ENCODE results near the gene RTL1. TPM values are rescaled to one million over a fixed set of nuclear protein-coding genes. Genes with fewer than 3 reads are reported as not detected.
A peak's percentile ranks its signal among the peaks of the same experiment; 100 is the strongest.

Gene RTL1
- total RNA-seq, 1 experiment from 2014 or later = 0.24 TPM

DNA sequence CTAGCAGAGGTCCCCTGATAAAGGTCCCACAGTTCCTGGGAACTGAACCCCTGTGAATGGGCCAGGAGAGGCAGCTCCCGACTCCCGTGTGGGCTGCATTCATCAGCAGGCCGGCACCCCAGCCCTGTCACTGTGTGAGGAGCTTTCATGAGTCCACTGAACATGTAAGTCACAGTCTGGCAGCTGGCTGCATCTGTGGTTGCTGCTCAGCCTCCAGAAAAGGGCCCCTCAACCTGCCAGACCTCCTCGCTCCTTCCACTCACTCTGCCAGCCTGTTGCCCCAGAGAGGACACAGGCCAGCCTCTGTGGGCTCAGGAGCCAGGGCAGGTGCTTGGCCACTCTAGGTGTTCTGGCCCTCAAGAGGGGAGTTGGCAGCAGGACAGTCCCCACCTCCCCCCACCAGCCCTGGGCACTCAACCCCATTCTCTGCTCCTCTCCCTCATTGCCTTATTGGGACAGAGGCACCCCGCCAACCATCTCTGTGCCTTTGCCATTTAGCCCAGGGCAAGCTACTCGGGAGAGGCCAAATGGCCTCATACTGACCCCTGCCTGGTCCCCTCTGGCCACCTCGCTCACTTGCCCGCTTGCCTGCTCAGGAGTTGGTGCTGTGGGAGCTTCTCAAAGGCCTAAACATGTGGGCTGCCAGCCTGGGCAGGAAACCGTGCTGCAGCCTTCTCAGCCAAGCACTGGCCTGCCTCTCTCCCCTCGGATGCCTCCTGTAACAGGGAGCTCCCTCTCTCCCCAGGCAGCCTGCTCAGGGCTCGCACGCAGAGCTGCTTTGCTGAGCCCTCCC, 1.9 kb downstream of the RTL1 start:
- Mint-ChIP-seq H3K36me3 (ENCODE audit: insufficient read depth, unreplicated experiment) (peaks cover 6% of the 10 kb centered on the region), H3K27me3 (ENCODE audit: unreplicated experiment) (no peaks in the 10 kb centered on the region), H3K27ac (ENCODE audit: unreplicated experiment) (no peak overlapping the region), H3K9me3 (ENCODE audit: low read depth, unreplicated experiment) (no peaks in the 10 kb centered on the region), H3K4me3 (ENCODE audit: low read depth, unreplicated experiment) (no peak overlapping the region), H3K4me1 (ENCODE audit: low read depth, unreplicated experiment) (peaks cover 50% of the 10 kb centered on the region)
- no TSS peak for BruUV-seq (replicated peaks)
- CTCF ChIA-PET = interaction anchor here (2.1 kb wide), 1 partner anchor 334 kb away, joined by 4 read pairs; no protein-coding TSS in a partner anchor
- TF ChIP-seq, protein P1, sequence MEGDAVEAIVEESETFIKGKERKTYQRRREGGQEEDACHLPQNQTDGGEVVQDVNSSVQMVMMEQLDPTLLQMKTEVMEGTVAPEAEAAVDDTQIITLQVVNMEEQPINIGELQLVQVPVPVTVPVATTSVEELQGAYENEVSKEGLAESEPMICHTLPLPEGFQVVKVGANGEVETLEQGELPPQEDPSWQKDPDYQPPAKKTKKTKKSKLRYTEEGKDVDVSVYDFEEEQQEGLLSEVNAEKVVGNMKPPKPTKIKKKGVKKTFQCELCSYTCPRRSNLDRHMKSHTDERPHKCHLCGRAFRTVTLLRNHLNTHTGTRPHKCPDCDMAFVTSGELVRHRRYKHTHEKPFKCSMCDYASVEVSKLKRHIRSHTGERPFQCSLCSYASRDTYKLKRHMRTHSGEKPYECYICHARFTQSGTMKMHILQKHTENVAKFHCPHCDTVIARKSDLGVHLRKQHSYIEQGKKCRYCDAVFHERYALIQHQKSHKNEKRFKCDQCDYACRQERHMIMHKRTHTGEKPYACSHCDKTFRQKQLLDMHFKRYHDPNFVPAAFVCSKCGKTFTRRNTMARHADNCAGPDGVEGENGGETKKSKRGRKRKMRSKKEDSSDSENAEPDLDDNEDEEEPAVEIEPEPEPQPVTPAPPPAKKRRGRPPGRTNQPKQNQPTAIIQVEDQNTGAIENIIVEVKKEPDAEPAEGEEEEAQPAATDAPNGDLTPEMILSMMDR (IDR thresholded peaks at IDR 0.05; ENCODE audit: unreplicated experiment) = no peak
- intact Hi-C loops (cut with micrococcal nuclease; ENCODE audit: unreplicated experiment) = loop anchor here (2.0 to 10.0 kb wide), 2 partner anchors 333 to 733 kb away; no protein-coding TSS in a partner anchor
- no peak for DNase-seq

DNA sequence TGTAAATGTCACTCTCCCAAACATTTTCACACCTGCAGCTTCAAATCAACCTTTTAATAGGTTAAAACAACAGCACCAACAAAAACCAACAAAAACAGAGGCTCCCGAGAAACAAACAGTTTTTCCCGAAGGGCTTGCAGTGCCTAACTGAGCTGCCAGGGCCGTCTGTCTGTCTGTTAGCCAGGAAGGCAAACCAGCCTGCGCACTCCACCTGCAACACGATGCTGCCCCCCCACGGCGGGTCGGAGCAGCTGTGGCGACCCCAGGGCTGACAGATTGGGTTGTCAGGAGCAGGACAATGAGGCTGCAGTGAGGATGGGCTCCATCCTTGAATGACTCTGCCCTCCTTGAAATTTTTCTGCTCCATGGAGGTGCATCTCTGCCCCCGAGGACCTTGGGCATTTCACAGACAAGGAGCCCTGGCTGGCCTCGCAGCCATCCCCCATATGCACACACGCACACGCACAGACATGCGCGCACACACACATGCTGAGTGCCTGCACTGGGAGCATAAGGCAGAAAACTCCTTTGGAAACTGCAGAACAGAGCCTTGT, 2.6 kb downstream of the RTL1 start:
- Mint-ChIP-seq H3K9me3 (ENCODE audit: low read depth, unreplicated experiment) (no peaks in the 10 kb centered on the region), H3K4me3 (ENCODE audit: low read depth, unreplicated experiment) (peak overlapping the region; percentile 37), H3K4me1 (ENCODE audit: low read depth, unreplicated experiment) (peaks cover 48% of the 10 kb centered on the region), H3K27ac (ENCODE audit: unreplicated experiment) (peak overlapping the region; percentile 17), H3K36me3 (ENCODE audit: insufficient read depth, unreplicated experiment) (peaks cover 6% of the 10 kb centered on the region), H3K27me3 (ENCODE audit: unreplicated experiment) (no peaks in the 10 kb centered on the region)
- DNase-seq = peak; percentile 68
- TF ChIP-seq, protein P1 (IDR thresholded peaks at IDR 0.05; ENCODE audit: unreplicated experiment) = no peak
- CTCF ChIA-PET = no interaction called here
- intact Hi-C loops (cut with micrococcal nuclease; ENCODE audit: unreplicated experiment) = loop anchor here (10.0 kb wide), 1 partner anchor 734 kb away; no protein-coding TSS in a partner anchor
- no TSS peak for BruUV-seq (replicated peaks)

DNA sequence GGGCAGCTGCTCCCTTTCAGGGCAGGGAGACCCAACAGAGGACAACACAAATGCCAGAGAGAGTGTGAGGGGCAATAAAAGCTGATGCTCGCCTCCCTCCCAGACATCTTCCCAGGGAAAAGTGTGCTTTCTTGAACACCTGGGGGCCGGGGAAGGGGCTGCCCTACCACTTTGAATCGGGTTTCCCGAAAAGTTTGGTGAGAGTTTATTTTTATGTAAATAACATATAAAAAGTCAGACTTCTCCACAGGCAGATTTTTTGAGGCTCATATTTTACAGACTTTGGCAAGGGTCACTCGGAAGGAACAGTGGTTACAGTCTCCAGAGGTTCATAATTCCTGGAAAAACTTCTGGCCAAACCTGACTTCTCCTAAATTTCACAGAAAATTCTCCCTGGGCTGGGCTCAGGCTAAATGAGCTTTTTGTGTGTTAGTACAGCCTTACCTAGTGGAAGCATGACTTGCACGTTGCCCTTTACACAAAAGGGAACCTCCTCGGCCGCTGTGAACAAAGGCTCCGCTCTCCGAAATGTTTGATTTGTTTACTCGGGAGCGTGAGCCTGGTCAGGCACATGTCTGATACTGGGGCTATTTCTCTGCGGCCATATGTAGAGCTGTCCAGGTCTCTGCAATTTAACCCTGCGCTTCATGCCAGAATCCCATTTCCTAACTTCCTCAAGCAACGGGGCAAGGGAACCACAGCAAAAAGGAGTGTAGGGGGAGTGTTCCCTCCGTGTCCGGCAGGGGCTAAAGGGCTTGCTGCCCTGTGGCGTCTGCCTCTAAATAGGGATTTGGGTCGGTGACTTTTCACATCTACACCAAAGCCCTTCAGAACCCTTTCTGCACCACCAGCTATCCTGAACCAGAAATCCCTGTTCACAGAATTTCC, 3.4 kb downstream of the RTL1 start:
- CTCF ChIA-PET = interaction anchor here (0.7 kb wide), 1 partner anchor 22 kb away, joined by 4 read pairs; no protein-coding TSS in a partner anchor
- TF ChIP-seq, protein P1 (IDR thresholded peaks at IDR 0.05; ENCODE audit: unreplicated experiment) = no peak
- intact Hi-C loops (cut with micrococcal nuclease; ENCODE audit: unreplicated experiment) = loop anchor here (10.0 kb wide), 1 partner anchor 735 kb away; no protein-coding TSS in a partner anchor
- no TSS peak for BruUV-seq (replicated peaks)
- Mint-ChIP-seq H3K27me3 (ENCODE audit: unreplicated experiment) (no peaks in the 10 kb centered on the region), H3K9me3 (ENCODE audit: low read depth, unreplicated experiment) (no peaks in the 10 kb centered on the region), H3K4me1 (ENCODE audit: low read depth, unreplicated experiment) (peaks cover 40% of the 10 kb centered on the region), H3K4me3 (ENCODE audit: low read depth, unreplicated experiment) (peak overlapping the region; percentile 37), H3K36me3 (ENCODE audit: insufficient read depth, unreplicated experiment) (peaks cover 6% of the 10 kb centered on the region), H3K27ac (ENCODE audit: unreplicated experiment) (peak overlapping the region; percentile 17)
- DNase-seq = no peak
